ENCODE results near the gene IL11RA.

IL11RA gene

DNA sequence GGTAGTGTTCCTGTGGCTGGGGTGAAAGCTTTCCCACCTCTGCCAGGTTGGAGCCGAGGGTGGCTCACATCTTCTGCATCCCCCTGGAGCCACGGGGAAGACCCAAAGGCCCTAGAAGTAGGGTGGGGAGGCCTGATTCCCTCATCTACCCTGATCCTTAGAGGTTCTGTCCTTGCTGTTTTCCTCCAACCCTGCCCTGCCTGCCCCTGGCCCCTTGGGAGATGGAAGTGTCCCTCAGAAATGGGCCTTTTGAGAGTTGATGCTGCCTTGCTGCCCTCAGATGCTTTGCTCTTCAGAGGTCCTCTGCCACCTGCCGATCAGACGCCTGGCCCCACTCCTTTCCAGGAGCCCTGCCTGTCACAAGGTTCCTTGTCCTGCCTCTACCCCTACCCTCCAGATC, 32.8 kb downstream of the IL11RA start:
- no peak for DNase-seq (ENCODE audit: low read depth in 2 of 2, low spot score in 1 of 2)

DNA sequence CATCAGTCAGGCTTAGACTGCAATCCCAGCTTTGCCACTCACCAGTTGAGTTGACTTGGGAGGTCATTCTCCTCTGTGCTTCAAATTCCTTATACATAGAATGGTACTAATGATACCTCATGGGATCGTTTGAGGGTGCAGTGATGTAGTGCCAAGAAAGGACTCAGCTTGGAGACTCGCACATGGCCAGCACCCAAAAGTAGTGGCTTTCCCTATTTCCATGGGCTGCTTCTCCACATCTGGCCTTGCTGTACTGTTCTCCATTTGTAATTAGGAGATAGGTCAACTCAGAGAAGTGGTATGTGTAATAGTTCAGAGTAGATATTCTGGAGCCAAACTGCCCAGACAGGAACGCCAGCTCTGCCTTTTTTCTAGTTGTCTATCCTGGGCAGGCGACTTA, 33.6 kb downstream of the IL11RA start:
- no peak for DNase-seq (ENCODE audit: low read depth in 2 of 2, low spot score in 1 of 2)

DNA sequence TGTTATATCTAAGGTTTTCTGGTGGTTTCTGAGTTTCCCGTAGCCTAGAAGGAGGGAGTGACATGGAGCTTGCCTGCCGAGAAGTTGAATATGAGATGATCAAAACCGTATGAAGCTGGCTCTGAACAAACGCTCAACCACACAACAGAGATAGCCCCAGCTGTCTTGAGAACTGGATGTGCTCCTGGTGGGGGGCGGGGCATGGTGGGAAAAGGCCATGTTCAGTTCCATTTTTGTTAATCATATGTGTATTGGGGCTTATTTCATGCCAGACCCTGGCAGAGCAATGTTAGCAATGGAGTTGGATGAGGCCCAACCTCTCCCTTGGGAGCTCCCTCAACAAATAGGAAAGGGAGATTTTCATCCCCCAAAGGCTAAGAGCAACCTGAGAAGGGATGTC, 34.2 kb downstream of the IL11RA start:
- no peak for DNase-seq (ENCODE audit: low read depth in 2 of 2, low spot score in 1 of 2)

DNA sequence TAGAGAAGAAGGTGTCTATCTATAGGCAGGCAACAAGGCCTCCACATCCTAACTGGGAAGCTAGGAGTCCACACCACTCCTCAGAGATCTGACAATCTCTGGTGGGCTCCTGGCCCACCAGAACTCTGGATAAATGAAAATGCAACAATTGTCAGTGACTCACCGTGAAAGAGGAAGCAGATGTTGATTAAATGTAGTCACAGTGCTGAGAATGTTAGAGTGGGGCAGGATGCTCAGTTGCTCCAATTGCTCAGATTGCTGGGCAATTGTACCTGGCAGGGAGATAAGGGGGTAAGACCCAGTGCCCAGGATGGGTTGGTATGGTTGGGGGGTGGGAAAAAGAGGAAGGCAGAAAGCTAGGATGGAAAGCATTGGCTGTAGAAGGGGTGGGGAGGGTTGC, 34.7 kb downstream of the IL11RA start:
- DNase-seq (ENCODE audit: low read depth in 2 of 2, low spot score in 1 of 2) = no peak

- no peak for DNase-seq (ENCODE audit: low read depth in 2 of 2, low spot score in 1 of 2)
These were observed 35.5 kb downstream of the IL11RA start for GRCh38 chr9:34687276-34688030.

- no peak for DNase-seq (ENCODE audit: low read depth in 2 of 2, low spot score in 1 of 2)
These were observed 36.5 kb downstream of the IL11RA start for GRCh38 chr9:34688329-34689115.

DNA sequence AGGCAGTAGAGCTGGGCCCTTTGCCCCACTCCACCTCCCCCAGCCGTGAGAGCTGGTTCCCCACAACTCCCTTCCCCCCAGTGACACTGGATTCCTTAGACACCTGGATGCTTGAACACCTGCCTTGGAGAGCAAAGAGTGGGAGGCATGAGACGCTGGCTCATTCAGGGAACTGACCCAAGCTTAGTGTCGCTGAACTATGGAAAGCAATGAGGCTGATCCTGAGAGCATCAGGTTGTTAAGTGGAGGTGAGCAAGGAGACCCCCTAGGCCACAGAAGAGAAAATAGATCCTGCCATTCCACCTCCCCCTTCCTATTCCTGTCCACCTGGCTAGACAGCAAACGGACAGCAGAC, 37.1 kb downstream of the IL11RA start:
- no peak for DNase-seq (ENCODE audit: low read depth in 2 of 2, low spot score in 1 of 2)

DNA sequence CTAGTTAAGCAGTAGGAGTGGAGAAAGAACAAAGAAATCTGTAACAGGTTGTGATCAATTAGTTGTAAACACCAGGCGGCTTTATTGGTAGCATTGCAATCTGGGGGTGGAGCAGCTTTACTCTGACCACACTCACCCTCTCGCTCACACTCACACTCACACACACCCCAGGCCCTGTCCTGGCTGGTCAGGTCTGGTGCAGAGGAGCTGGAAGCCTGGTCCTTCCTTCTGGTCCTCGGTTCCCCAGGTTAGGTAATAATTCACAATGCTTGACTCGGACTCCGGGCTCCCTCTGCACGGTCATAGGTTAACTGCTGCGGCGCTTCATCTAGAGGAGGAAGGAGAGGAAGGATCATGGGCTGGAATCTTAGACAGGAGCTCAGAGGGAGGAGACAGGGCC, 37.5 kb downstream of the IL11RA start:
- DNase-seq (ENCODE audit: low read depth in 2 of 2, low spot score in 1 of 2) = no peak

DNA sequence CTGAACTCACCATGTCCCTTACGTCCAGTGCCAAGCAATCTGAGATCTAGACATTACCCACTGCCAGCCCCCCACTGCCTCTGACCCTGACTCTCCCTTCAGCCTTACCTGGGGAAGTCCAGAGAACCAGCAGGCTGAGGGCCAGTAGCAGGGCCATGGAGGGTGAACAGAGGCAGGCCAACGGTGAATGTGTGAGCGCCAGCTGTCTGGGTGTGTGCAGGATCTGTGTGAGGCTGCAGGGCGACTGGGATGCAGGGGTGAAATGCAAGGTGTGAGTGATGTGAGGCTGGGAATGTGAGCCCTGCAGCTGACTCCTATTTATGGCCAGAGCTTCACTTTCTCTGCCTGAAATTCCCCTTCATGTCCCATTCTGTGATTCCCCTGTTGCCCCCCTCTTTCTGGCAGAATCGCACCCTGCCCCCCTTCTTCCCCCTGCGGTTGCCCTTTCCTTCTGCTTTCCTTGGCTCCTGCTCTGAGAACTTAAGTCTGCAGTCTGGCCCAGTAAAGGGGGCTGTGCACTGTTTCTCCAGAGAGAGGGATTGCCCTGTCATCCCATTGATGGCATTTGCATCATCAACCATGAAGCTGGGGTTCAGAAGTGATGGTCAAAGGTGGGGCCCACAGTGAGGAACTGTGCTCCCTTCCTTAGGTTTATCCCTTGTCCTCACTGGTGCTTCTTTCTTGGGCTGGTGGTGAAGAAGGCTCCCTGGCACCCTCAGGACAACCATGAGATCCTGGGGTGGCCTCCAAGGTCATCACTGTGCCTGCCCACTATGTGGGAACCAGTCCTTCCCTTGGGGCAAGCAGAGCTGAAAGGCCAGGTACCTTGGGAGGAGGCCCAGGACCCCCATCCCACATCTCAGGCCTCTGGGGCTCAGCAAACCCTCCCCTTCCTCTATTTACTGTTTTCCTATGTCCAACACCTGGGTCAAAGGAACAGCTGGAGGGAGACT, 39.3 kb downstream of the IL11RA start, which contains the start of gene CCL19:
CCL19 (minus strand) TSS at position 294 of the 953 bp plus-strand sequence; CDS start at position 157, 137 bp downstream.
- no peak for DNase-seq (ENCODE audit: low read depth in 2 of 2, low spot score in 1 of 2)

DNA sequence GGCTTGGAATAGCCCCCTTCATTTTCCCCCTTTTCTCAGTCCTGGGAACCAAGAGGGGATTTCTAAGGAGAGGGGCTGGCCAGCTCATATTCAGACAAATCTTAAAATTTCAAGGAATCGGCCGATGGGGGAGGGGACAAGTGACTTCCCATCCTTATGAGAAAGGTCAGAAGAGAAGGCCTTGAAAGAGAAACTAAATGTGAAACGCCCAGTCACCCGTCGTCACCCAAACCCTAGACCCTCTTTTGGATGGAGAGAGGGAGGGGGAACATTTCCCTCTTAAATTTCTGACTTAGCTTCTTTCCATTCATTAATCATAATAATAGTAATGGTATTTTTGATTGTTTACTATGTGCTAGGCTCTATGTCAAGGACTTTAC, 39.9 kb downstream of the IL11RA start:
- no peak for DNase-seq (ENCODE audit: low read depth in 2 of 2, low spot score in 1 of 2)

DNA sequence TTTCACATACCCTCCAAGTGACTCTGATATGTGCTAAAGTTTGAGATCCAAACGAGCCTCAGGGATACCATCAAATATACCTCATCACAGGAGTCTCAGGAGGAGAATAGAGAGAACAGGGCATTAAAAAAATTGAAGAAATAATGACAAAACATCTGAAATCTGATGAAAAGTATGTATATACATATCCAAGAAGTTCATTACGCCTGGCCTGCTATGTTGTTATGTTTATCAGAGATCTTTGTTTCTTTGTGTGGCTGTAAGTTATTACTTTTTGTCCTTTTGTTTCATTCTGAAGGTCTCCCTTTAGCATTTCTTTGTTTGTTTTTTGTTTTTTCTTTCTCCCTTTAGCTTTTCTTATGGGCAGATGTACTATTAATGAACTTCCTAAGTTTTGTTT, 41.6 kb downstream of the IL11RA start:
- no peak for DNase-seq (ENCODE audit: low read depth in 2 of 2, low spot score in 1 of 2)

- DNase-seq (ENCODE audit: low read depth in 2 of 2, low spot score in 1 of 2) = no peak
These were observed 42.8 kb downstream of the IL11RA start for GRCh38 chr9:34694811-34695210.

DNA sequence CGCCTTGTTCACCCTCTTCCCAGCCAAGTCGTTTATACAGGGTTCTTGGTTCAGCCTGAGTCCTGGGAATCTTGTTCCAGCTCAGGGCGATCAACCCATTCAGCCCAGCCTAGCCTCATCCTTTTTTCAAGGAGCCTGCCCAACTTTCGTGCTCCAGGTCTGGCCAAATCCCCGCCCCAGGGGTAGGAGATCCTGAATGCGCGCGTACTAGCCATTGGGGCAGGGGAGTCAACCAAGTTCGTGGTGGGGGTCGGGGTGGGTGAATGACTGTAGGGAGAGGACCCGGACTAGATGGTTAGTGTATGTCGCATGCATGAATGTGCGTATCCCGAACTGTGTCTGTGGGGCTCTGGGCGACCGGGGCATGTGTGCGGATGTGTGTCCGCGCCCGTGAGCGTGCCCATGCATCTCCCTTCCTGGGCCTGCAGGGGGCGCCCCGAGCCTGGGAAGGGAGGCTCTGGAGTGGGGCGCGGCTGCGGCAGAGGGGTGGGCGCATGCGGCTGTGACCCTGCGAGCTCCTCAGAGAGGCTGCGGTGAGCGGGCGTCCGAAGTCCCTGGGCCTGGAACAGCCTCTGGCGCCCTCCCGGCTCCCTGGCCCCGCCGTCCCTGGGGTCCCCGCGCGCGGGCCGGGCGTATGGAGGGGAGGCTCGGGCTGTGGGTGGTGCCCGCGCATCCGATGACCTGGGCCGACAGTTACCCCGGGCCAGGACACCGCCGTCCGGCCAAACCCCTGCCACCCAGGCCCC, 49.2 kb downstream of the IL11RA start:
- peak; percentile 50 to 56 for DNase-seq (ENCODE audit: low read depth in 2 of 2, low spot score in 1 of 2)

DNA sequence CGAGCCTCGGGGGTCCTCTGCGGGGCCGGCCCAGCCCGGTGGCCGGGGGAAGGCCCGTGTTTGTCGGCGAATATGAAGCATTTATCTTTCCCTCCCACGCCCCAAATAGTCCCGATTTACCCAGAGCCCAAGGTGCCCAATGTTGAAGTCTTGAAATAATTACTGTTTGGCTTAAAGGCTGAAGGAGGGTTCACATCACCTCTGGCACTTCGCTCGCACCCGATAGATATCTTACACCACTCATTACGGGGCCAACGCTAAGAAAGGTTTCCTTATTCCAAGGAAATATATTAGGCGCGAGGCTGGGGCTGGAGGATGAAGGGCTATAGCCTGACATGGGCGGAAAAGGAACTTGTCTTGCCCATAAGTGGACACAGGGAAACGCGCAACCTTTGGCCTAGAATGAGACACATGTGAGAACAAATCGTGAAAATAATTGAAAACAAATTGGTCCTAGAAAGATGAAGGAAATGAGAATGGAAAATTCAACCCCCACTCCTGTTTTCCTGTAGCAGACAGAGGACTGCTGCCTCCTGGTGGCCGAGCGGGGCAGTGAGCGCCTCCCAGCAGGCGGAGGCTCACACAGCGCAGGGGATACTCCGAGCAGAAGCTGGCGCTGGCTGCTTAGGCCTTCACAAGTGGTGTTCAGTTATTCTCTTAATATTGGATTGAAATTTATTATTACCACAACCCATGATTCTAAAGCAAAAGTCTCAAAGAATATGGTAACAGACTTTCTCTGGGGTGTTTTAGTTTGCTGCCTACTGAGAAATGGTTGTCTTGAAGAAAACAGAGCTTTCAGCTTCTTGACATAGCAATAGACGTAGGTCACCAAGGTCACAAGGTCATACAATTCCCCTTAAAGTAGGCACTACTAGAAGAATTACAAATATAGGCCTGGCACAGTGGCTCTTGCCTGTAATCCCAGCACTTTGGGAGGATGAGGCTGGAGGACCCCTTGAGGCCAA, 50.1 kb downstream of the IL11RA start:
- DNase-seq (ENCODE audit: low read depth in 2 of 2, low spot score in 1 of 2) = peak; percentile 55 to 66

DNA sequence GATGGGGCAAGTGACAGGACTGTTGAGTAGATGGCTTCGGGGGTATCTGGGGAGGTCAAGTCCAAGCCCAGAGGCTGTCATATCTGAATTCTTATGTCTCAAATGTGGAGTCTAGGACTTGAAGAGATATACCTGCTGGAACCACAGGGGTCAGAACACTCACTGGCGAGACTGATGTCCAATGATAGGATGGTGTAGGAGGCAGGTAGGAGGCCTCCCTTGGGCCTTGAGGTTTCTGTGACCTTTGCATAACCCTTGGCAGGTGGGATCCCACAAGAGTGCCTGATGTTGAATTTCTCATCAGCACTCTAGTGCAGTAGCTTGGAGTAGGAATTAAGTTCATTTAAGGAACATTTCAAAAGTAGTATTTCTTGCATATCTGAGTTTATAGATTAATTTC, 55.1 kb downstream of the IL11RA start:
- DNase-seq (ENCODE audit: low read depth in 2 of 2, low spot score in 1 of 2) = no peak

- DNase-seq (ENCODE audit: low read depth in 2 of 2, low spot score in 1 of 2) = no peak
These were observed 57.4 kb downstream of the IL11RA start for GRCh38 chr9:34709196-34709978.

DNA sequence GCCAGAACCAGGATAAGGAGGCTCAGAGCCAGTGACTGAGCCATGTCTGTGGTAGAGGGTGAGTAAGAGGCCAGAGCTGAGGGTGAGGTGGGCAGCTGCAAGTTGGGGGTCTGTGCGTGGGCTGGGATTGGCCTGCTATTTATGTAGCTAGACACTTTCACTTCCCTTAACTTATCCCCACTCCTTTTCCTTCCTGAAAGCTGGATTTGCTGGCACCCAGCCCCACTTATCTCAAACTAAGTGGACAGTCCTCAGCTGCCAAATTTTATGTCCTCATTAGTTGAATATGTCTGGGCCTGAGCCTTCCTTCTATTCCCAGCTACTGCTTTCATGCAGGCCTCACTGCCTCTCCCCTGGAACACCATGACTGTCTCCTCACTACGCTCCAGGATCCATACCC, 58.0 kb downstream of the IL11RA start, which contains the start of gene CCL21:
CCL21 (minus strand) TSS at position 114 of the 400 bp plus-strand sequence; CDS start at position 44, 70 bp downstream.
- DNase-seq (ENCODE audit: low read depth in 2 of 2, low spot score in 1 of 2) = no peak

Measured in stimulated activated CD8-positive, alpha-beta memory T cell treated with anti-CD3 and anti-CD28 coated beads, Interleukin-4, amount 100 ng/mL, for 4 hours (primary cell).